Activated CD4-positive, alpha-beta T cell treated with anti-CD3 and anti-CD28 coated beads, Interleukin-2, amount 10 ng/mL, durations not matched to agents 7 days and 5 days (primary cell): ENCODE measurements around the gene PLEKHJ1. TPM values are rescaled to one million over a fixed set of nuclear protein-coding genes. Genes with fewer than 3 reads are reported as not detected.

Source experiments
- CTCF ChIA-PET: fragments of 350-600 bp; sonication (Branson Sonifier 250); formaldehyde crosslinking; loops from one replicate; lab custom pipeline; 2021; ENCODE audit warnings: antibody characterized with exemption; lab: Charles Lee
- POLR2A ChIA-PET: fragments of 350-600 bp; sonication (Branson Sonifier 250); formaldehyde crosslinking; loops from one replicate; lab custom pipeline; 2021; ENCODE audit warnings: antibody characterized with exemption; lab: Charles Lee
- DNase-seq: peaks from one replicate; pipeline ENCODE4 v3.0.0-alpha.2; 2020
- H3K27ac Mint-ChIP-seq: one replicate; pipeline ENCODE4 v1.8.0; 2021; ENCODE audit warnings: mild to moderate bottlenecking, moderate library complexity, mixed read lengths
- H3K27me3 Mint-ChIP-seq: one replicate; pipeline ENCODE4 v1.8.0; 2021; ENCODE audit warnings: mixed read lengths
- H3K36me3 Mint-ChIP-seq: one replicate; pipeline ENCODE4 v1.8.0; 2021; ENCODE audit warnings: low read depth, mixed read lengths
- H3K4me1 Mint-ChIP-seq: one replicate; pipeline ENCODE4 v1.8.0; 2021; ENCODE audit warnings: mixed read lengths
- H3K4me3 Mint-ChIP-seq: one replicate; pipeline ENCODE4 v1.8.0; 2021; ENCODE audit warnings: mild to moderate bottlenecking, moderate library complexity, mixed read lengths
- H3K9me3 Mint-ChIP-seq: one replicate; pipeline ENCODE4 v1.8.0; 2021; ENCODE audit warnings: mixed read lengths
- total RNA-seq, 2 experiments: library from RNA; stranded (reverse); gene quantifications; one replicate each; pipeline ENCODE4 v1.2.3, GENCODE V29; 2021

Gene PLEKHJ1
- total RNA-seq, 2 experiments from 2014 or later = 56.2 to 71.9 TPM

GRCh38 chr19:2251106-2252054 lies 15.3 kb upstream of the PLEKHJ1 start:
- H3K4me3 Mint-ChIP-seq = no peak overlapping the region
- H3K4me1 Mint-ChIP-seq = peaks cover 7% of the 10 kb centered on the region
- ChIA-PET CTCF (no interaction called here), POLR2A (no interaction called here)
- H3K9me3 Mint-ChIP-seq = no peaks in the 10 kb centered on the region
- H3K36me3 Mint-ChIP-seq = peaks cover 3% of the 10 kb centered on the region
- DNase-seq = no peak
- H3K27ac Mint-ChIP-seq = no peak overlapping the region
- peaks cover 21% of the 10 kb centered on the region for H3K27me3 Mint-ChIP-seq

DNA sequence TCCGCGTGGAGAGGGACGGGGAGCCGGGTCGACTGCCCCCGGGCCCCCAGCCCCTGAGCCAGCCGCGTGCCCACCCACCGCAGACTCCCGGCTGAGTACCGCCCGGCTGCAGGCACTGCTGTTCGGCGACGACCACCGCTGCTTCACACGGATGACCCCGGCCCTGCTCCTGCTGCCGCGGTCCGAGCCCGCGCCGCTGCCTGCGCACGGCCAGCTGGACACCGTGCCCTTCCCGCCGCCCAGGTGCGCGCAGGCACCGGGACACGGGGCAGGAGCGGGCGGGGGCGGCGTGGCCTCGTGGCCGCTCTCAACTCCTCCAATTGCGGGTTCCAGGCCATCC lies 14.6 kb upstream of the PLEKHJ1 start:
- no peak overlapping the region for H3K4me3 Mint-ChIP-seq
- peaks cover 7% of the 10 kb centered on the region for H3K4me1 Mint-ChIP-seq
- peaks cover 5% of the 10 kb centered on the region for H3K36me3 Mint-ChIP-seq
- CTCF ChIA-PET = no interaction called here
- POLR2A ChIA-PET = no interaction called here
- no peak for DNase-seq
- no peak overlapping the region for H3K27ac Mint-ChIP-seq
- no peaks in the 10 kb centered on the region for H3K9me3 Mint-ChIP-seq
- H3K27me3 Mint-ChIP-seq = peaks cover 21% of the 10 kb centered on the region

- H3K27ac Mint-ChIP-seq = no peak overlapping the region
- peaks cover 21% of the 10 kb centered on the region for H3K27me3 Mint-ChIP-seq
- CTCF ChIA-PET = interaction anchor here (1.0 kb wide), 1 partner anchor 12 kb away, joined by 7 read pairs; no protein-coding TSS in a partner anchor
- POLR2A ChIA-PET = no interaction called here
- peaks cover 7% of the 10 kb centered on the region for H3K4me1 Mint-ChIP-seq
- no peak for DNase-seq
- H3K4me3 Mint-ChIP-seq = no peak overlapping the region
- no peaks in the 10 kb centered on the region for H3K9me3 Mint-ChIP-seq
- H3K36me3 Mint-ChIP-seq = peaks cover 9% of the 10 kb centered on the region
Observed at GRCh38 chr19:2249880-2250765, 14.0 kb upstream of the PLEKHJ1 start.

DNA sequence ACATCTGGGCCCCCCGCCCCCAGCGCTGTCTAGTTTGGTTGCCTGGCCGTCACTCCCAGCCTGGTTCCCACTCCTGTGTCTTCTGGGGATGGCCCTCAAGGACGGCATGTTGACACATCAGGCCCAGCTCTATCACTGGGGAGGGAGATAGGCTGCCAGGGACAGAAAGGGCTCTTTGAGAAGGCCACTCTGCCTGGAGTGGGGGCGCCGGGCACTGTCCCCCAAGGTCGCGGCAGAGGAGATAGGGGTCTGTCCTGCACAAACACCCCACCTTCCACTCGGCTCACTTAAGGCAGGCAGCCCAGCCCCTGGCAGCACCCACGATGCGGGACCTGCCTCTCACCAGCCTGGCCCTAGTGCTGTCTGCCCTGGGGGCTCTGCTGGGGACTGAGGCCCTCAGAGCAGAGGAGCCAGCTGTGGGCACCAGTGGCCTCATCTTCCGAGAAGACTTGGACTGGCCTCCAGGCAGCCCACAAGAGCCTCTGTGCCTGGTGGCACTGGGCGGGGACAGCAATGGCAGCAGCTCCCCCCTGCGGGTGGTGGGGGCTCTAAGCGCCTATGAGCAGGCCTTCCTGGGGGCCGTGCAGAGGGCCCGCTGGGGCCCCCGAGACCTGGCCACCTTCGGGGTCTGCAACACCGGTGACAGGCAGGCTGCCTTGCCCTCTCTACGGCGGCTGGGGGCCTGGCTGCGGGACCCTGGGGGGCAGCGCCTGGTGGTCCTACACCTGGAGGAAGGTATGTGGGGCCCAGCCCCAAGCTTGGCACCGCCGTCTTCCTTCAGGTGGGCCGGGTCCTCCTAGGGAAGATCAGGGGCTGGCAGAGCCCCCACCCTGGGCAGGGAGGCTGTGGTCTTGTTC lies 13.1 kb upstream of the PLEKHJ1 start, which contains the start of gene AMH:
Gene AMH (plus strand): TSS at position 314 of the 857 bp plus-strand sequence. CDS start 10 bp downstream, at position 324.
- no peak for DNase-seq
- CTCF ChIA-PET = interaction anchor here (1.0 to 1.2 kb wide), 4 partner anchors 10 to 17 kb away, joined by 3 to 7 read pairs (median 3); partner anchors contain the start of gene PLEKHJ1
- peaks cover 21% of the 10 kb centered on the region for H3K27me3 Mint-ChIP-seq
- H3K27ac Mint-ChIP-seq = no peak within 1 kb of the TSS
- H3K9me3 Mint-ChIP-seq = no peaks in the 10 kb centered on the region
- no peak within 1 kb of the TSS for H3K4me3 Mint-ChIP-seq
- POLR2A ChIA-PET = no interaction called here
- peaks cover 16% of the 10 kb centered on the region for H3K36me3 Mint-ChIP-seq
- H3K4me1 Mint-ChIP-seq = peaks cover 6% of the 10 kb centered on the region

- Mint-ChIP-seq H3K36me3 (peaks cover 19% of the 10 kb centered on the region), H3K27me3 (peaks cover 15% of the 10 kb centered on the region), H3K27ac (no peak overlapping the region), H3K4me1 (peaks cover 2% of the 10 kb centered on the region), H3K4me3 (no peak overlapping the region), H3K9me3 (no peaks in the 10 kb centered on the region)
- ChIA-PET POLR2A (no interaction called here), CTCF (interaction anchor here (0.6 to 1.2 kb wide), 4 partner anchors 9 to 100 kb away, joined by 3 read pairs; partner anchors contain the start of gene PLEKHJ1)
- no peak for DNase-seq
Observed at GRCh38 chr19:2248136-2249009, 12.2 kb upstream of the PLEKHJ1 start.

GRCh38 chr19:2247433-2248101 lies 11.4 kb upstream of the PLEKHJ1 start:
- Mint-ChIP-seq H3K27me3 (peaks cover 11% of the 10 kb centered on the region), H3K9me3 (no peaks in the 10 kb centered on the region), H3K36me3 (peaks cover 19% of the 10 kb centered on the region), H3K27ac (no peak overlapping the region), H3K4me3 (no peak overlapping the region), H3K4me1 (peaks cover 2% of the 10 kb centered on the region)
- CTCF ChIA-PET = no interaction called here
- POLR2A ChIA-PET = no interaction called here
- DNase-seq = no peak

DNA sequence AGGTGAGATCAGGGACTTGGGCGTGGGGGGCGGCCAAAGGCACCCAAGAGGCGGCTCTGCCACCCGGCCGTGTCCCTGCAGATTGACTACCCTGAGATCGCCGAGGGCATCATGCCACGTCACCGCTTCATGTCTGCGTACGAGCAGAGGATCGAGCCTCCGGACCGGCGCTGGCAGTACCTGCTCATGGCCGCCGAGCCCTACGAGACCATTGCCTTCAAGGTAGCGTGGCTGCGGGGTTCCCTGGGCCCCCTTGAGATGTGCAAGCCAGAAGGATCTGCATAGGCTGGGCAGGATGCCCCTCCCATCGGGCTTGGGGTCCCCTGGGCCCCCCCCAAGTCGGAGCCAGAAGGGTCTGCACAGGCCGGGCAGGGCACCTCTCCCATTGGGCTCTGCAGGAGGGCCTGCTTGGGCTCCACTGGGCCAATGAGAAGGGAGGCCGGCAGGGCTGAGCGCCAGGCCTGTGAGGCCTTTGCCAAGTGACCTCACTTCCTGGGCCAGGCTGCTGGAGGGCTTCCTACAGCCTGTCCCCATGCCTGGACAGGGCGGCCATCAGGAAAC lies 10.8 kb upstream of the PLEKHJ1 start:
- CTCF ChIA-PET = no interaction called here
- Mint-ChIP-seq H3K27ac (no peak overlapping the region), H3K36me3 (peaks cover 22% of the 10 kb centered on the region), H3K4me3 (no peak overlapping the region), H3K27me3 (peaks cover 6% of the 10 kb centered on the region), H3K9me3 (no peaks in the 10 kb centered on the region), H3K4me1 (peaks cover 6% of the 10 kb centered on the region)
- POLR2A ChIA-PET = no interaction called here
- DNase-seq = no peak

GRCh38 chr19:2246014-2246620 lies 10.0 kb upstream of the PLEKHJ1 start:
- Mint-ChIP-seq H3K27me3 (peaks cover 3% of the 10 kb centered on the region), H3K4me3 (no peak overlapping the region), H3K36me3 (peaks cover 24% of the 10 kb centered on the region), H3K4me1 (peaks cover 11% of the 10 kb centered on the region), H3K27ac (no peak overlapping the region), H3K9me3 (no peaks in the 10 kb centered on the region)
- POLR2A ChIA-PET = no interaction called here
- CTCF ChIA-PET = interaction anchor here (0.8 kb wide), 1 partner anchor 10 kb away, joined by 3 read pairs; the partner anchor contains the start of gene PLEKHJ1
- no peak for DNase-seq

GRCh38 chr19:2245273-2245672 lies 9.1 kb upstream of the PLEKHJ1 start:
- peaks cover 32% of the 10 kb centered on the region for H3K36me3 Mint-ChIP-seq
- no peak for DNase-seq

DNA sequence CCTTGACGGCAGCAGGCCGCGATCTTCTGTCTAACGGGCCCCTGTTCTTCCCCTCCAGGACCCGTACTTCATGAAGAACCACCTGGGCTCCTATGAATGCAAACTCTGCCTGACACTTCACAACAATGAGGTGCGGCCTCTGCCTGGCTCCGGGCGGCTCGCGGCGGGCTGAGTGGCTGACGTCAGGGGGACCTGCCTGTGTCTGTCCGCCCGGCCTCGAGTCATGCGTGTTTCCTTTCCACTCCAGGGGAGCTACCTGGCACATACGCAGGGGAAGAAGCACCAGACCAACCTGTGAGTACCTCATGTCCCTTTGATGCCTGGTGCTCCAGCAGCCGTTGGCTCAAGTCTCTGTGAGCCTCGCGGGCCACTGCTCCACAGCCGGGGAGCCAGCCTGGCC lies 8.4 kb upstream of the PLEKHJ1 start:
- Mint-ChIP-seq H3K4me3 (no peak overlapping the region), H3K36me3 (peaks cover 36% of the 10 kb centered on the region), H3K27ac (no peak overlapping the region), H3K9me3 (no peaks in the 10 kb centered on the region), H3K4me1 (peaks cover 25% of the 10 kb centered on the region), H3K27me3 (no peaks in the 10 kb centered on the region)
- CTCF ChIA-PET = no interaction called here
- DNase-seq = no peak
- POLR2A ChIA-PET = no interaction called here

More at GRCh38 chr19:2245273-2245672, 9.1 kb upstream of the PLEKHJ1 start:
- Mint-ChIP-seq H3K4me1 (peaks cover 20% of the 10 kb centered on the region), H3K27ac (no peak overlapping the region), H3K9me3 (no peaks in the 10 kb centered on the region), H3K4me3 (no peak overlapping the region), H3K27me3 (peaks cover 3% of the 10 kb centered on the region)
- ChIA-PET POLR2A (no interaction called here), CTCF (no interaction called here)
